ENCODE measurements around the gene PLK2.

DNA sequence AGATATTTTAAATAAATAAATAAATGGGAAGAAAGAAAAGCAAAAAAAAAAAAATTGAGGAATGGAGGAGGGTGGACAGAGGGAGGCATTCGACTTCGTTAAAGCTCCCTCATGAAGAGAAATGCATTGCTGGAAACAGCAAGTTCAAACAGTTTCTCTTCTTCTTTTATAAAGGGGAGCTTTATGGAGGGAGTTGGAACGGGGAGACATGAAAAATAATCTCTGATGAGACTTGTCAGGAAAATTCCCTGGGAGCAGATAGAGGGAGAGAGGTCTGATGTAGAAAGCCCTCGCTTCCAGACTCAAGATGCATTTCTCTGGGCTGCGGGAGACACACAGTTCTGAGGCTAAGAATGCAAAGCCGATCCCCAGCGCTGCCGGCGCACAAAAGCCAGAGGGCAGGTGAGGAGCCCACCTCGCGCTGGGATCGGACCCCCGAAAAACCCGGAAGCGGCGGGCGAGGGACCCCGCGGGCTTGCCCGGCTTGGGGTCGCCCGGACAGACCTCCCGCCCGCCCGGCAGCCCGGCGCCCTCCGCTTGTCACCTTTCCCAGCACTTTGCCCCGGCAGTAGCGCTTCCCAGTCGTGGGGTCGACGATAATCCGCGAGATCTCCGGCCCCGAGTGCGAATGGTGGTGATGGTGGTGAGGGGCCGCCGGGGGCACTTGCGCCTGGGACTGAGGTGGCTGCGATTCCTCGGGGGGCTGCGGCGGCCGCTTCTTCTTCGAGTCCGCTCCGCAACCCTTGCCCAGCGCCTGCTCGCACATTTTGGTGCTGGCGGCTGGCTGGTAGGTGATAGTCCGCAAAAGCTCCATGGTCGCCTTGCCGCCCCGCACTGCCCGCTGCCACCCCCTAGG lies 512 bp downstream of the PLK2 start:
- TF ChIP-seq EZH2 (IDR thresholded peaks at IDR 0.05): no peak
- no peak for TF ChIP-seq POLR2AphosphoS5 (IDR thresholded peaks at IDR 0.05; ENCODE audit: borderline replicate concordance, low read depth, low read length)
- TF ChIP-seq FOXP2 (optimal IDR thresholded peaks at IDR 0.05; ENCODE audit: control extremely low read depth, extremely low read length, insufficient read depth): no peak

All from SK-N-MC (cell line).